Left colon (tissue), 2 donors: ENCODE results near the gene HSD17B3. TPM values are rescaled to one million over a fixed set of nuclear protein-coding genes. Genes with fewer than 3 reads are reported as not detected.

ENCODE experiments used
- total RNA-seq, 2 donors: library from RNA; stranded (reverse); fragmentation: NEBNext Ultra II Directional; extraction: Animal tissue kit (Norgen Biotek cat#: 25700); gene quantifications; one replicate each; pipeline ENCODE4 v1.2.1, GENCODE V29; 2021
- donor health status: DM: no; HTN: no; CAD: no.
- donor health status: DM: yes; HTN: yes; CAD: no.

The HSD17B3 gene
- total RNA-seq, 2 donors from 2014 or later, result 0.87 to 1.7 TPM

Other genes starting within 250 kb of the HSD17B3 start
- gene SLC35D2, start 81.5 kb upstream of the HSD17B3 start, total RNA-seq, result 10 to 100 TPM; 90.5 to 94.6 TPM
- gene ZNF367, start 116.2 kb upstream of the HSD17B3 start, total RNA-seq, result 1 to 10 TPM; 1.6 to 3.4 TPM
- 1 to 10 TPM; 2.0 to 4.3 TPM for gene HABP4, start 148.0 kb upstream of the HSD17B3 start, total RNA-seq